ENCODE results near the gene RRP9. TPM values are rescaled to one million over a fixed set of nuclear protein-coding genes. Genes with fewer than 3 reads are reported as not detected.

RRP9 gene
- total RNA-seq, 3 donors from 2014 or later (not counting 1 experiment from before 2014, with no cell fraction given) = 11.2 to 13.0 (median 12.7) TPM

- no peak overlapping the region for H3K4me3 Mint-ChIP-seq
- Histone ChIP-seq H3K27me3 (ENCODE audit: control insufficient read depth, insufficient read depth, low read length) (no peaks in the 10 kb centered on the region), H3K36me3 (ENCODE audit: control insufficient read depth, insufficient read depth, low read length) (no peaks in the 10 kb centered on the region), H3K4me3 (ENCODE audit: low read length) (no peak overlapping the region), H3K27ac (ENCODE audit: low read length) (no peak overlapping the region), H3K9me3 (ENCODE audit: control insufficient read depth, insufficient read depth, low read length) (no peaks in the 10 kb centered on the region), H3K4me1 (ENCODE audit: control insufficient read depth, insufficient read depth, low read length) (no peaks in the 10 kb centered on the region)
- no peaks in the 10 kb centered on the region for H3K4me1 Mint-ChIP-seq
- H3K27ac Mint-ChIP-seq = no peak overlapping the region
- intact Hi-C loops (cut with micrococcal nuclease) = no loop called here
- H3K27me3 Mint-ChIP-seq (ENCODE audit: low read depth in 2 of 2) = peaks cover 12 to 27% of the 10 kb centered on the region in 2 donors
- WGBS (ENCODE audit: insufficient coverage) = 85% methylated on average over 11 of the region's 11 CpGs
- ATAC-seq (no peak), DNase-seq (no peak)
- H3K36me3 Mint-ChIP-seq = no peaks in the 10 kb centered on the region
- TF ChIP-seq CTCF (IDR thresholded peaks at IDR 0.05) = no peak
- H3K9me3 Mint-ChIP-seq = no peaks in the 10 kb centered on the region
These were observed 20.6 kb downstream of the RRP9 start for GRCh38 chr3:51921081-51921578.

GRCh38 chr3:51916418-51916817, 25.3 kb downstream of the RRP9 start:
- no peak for TF ChIP-seq CTCF (IDR thresholded peaks at IDR 0.05)
- Mint-ChIP-seq H3K9me3 (no peaks in the 10 kb centered on the region), H3K4me1 (no peaks in the 10 kb centered on the region), H3K27ac (no peak overlapping the region), H3K36me3 (no peaks in the 10 kb centered on the region), H3K27me3 (ENCODE audit: low read depth in 2 of 2) (peaks cover 4 to 21% of the 10 kb centered on the region in 2 donors), H3K4me3 (no peak overlapping the region)
- no peaks in the 10 kb centered on the region for H3K36me3 ChIP-seq (ENCODE audit: control insufficient read depth, insufficient read depth, low read length)
- H3K27me3 ChIP-seq (ENCODE audit: control insufficient read depth, insufficient read depth, low read length) = no peaks in the 10 kb centered on the region
- H3K27ac ChIP-seq (ENCODE audit: low read length) = no peak overlapping the region
- H3K4me3 ChIP-seq (ENCODE audit: low read length) = no peak overlapping the region
- no peaks in the 10 kb centered on the region for H3K4me1 ChIP-seq (ENCODE audit: control insufficient read depth, insufficient read depth, low read length)
- 68% methylated on average over 4 of the region's 5 CpGs for WGBS (ENCODE audit: insufficient coverage)
- intact Hi-C loops (cut with micrococcal nuclease) = no loop called here
- no peak for DNase-seq
- no peak for ATAC-seq
- H3K9me3 ChIP-seq (ENCODE audit: control insufficient read depth, insufficient read depth, low read length) = no peaks in the 10 kb centered on the region

- peaks cover 7% of the 10 kb centered on the region for H3K36me3 Mint-ChIP-seq
- ATAC-seq (no peak), DNase-seq (no peak)
- no peak overlapping the region for H3K27ac Mint-ChIP-seq
- no peaks in the 10 kb centered on the region for H3K4me1 Mint-ChIP-seq
- no peaks in the 10 kb centered on the region for H3K9me3 ChIP-seq (ENCODE audit: control insufficient read depth, insufficient read depth, low read length)
- no peak overlapping the region for H3K4me3 ChIP-seq (ENCODE audit: low read length)
- peaks cover 30 to 38% of the 10 kb centered on the region in 2 donors for H3K27me3 Mint-ChIP-seq (ENCODE audit: low read depth in 2 of 2)
- no peaks in the 10 kb centered on the region for H3K4me1 ChIP-seq (ENCODE audit: control insufficient read depth, insufficient read depth, low read length)
- no peaks in the 10 kb centered on the region for H3K27me3 ChIP-seq (ENCODE audit: control insufficient read depth, insufficient read depth, low read length)
- peaks cover 0 to 2% of the 10 kb centered on the region in 2 donors for H3K9me3 Mint-ChIP-seq
- H3K36me3 ChIP-seq (ENCODE audit: control insufficient read depth, insufficient read depth, low read length) = no peaks in the 10 kb centered on the region
- no peak overlapping the region for H3K4me3 Mint-ChIP-seq
- no peak overlapping the region for H3K27ac ChIP-seq (ENCODE audit: low read length)
- intact Hi-C loops (cut with micrococcal nuclease) = no loop called here
- 78% methylated on average over 1 of the region's 4 CpGs for WGBS (ENCODE audit: insufficient coverage)
- no peak for TF ChIP-seq CTCF (IDR thresholded peaks at IDR 0.05)
These were observed 33.7 kb downstream of the RRP9 start for GRCh38 chr3:51908026-51908425.
